22Rv1 (cell line): ENCODE results near the gene INSIG1.

Experiments
- ZFX ChIP-seq: fragments of 450-650 bp; IDR thresholded peaks from 2 replicates; pipeline ENCODE4 v1.6.1; 2017; ENCODE audit warnings: antibody characterized with exemption, borderline replicate concordance
- TF ChIP-seq, protein P1 (sequence below): fragments of 450-650 bp; IDR thresholded peaks from 2 replicates; pipeline ENCODE4 v1.5.1; 2017; ENCODE audit warnings: mild to moderate bottlenecking

DNA sequence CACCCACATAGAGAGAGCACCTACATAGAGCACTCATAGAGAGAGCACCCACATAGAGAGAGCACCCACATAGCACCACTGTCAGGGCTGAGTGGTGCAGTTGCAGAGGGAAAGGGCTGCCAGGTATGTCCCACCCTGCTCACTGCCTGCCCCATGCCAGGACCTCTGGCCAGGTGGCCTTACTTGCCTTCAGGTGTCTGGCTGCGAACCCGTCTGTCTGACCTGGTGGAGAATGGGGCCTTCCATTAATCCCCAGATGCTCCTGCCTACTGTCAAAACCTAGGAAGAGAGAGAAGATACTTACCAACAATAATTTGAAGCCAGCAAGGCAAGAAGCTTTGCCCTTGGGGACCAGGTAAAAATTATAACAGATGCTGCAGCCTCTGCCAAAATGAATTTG is 51.1 kb downstream of the INSIG1 start:
- TF ChIP-seq, protein P1, sequence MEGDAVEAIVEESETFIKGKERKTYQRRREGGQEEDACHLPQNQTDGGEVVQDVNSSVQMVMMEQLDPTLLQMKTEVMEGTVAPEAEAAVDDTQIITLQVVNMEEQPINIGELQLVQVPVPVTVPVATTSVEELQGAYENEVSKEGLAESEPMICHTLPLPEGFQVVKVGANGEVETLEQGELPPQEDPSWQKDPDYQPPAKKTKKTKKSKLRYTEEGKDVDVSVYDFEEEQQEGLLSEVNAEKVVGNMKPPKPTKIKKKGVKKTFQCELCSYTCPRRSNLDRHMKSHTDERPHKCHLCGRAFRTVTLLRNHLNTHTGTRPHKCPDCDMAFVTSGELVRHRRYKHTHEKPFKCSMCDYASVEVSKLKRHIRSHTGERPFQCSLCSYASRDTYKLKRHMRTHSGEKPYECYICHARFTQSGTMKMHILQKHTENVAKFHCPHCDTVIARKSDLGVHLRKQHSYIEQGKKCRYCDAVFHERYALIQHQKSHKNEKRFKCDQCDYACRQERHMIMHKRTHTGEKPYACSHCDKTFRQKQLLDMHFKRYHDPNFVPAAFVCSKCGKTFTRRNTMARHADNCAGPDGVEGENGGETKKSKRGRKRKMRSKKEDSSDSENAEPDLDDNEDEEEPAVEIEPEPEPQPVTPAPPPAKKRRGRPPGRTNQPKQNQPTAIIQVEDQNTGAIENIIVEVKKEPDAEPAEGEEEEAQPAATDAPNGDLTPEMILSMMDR: no peak
- TF ChIP-seq ZFX: no peak
